Bronchial epithelial cell (primary cell): ENCODE measurements around the gene MT1G. TPM values are rescaled to one million over a fixed set of nuclear protein-coding genes. Genes with fewer than 3 reads are reported as not detected.

ENCODE experiments used
- DNase-seq: peaks from one replicate; pipeline ENCODE4 v3.0.0-alpha.2; 2010; ENCODE audit warnings: low read depth
- FAIRE-seq: peaks from 2 replicates; lab custom pipeline; 2011; peaks lifted over from hg19 to GRCh38; lab: Jason Lieb, UNC
- H3K27me3 ChIP-seq: 2 replicates; pipeline ENCODE4 v1.5.1; 2011; ENCODE audit warnings: low read length; ENCODE audit not compliant: control insufficient read depth, insufficient read depth
- H3K36me3 ChIP-seq: 2 replicates; pipeline ENCODE4 v1.5.1; 2011; ENCODE audit warnings: low read length; ENCODE audit not compliant: control insufficient read depth, insufficient read depth
- H3K4me3 ChIP-seq: 2 replicates; pipeline ENCODE4 v1.5.1; 2011; ENCODE audit warnings: mild to moderate bottlenecking, low read depth, low read length, control low read depth
- total RNA-seq: library from RNA; depleted of rRNA; stranded (reverse); fragments of >200 nt; gene quantifications from 2 replicates; pipeline ENCODE4 v1.2.1, GENCODE V29; 2014
- TF ChIP-seq, protein P1 (sequence below): IDR thresholded peaks from 2 replicates; pipeline ENCODE4 v1.5.1; 2011; ENCODE audit warnings: mild to moderate bottlenecking, moderate library complexity, low read length, control low read depth, inconsistent platforms; ENCODE audit not compliant: insufficient read depth, severe bottlenecking

The MT1G gene
- total RNA-seq, 1 donor from 2014 or later = not detected

DNA sequence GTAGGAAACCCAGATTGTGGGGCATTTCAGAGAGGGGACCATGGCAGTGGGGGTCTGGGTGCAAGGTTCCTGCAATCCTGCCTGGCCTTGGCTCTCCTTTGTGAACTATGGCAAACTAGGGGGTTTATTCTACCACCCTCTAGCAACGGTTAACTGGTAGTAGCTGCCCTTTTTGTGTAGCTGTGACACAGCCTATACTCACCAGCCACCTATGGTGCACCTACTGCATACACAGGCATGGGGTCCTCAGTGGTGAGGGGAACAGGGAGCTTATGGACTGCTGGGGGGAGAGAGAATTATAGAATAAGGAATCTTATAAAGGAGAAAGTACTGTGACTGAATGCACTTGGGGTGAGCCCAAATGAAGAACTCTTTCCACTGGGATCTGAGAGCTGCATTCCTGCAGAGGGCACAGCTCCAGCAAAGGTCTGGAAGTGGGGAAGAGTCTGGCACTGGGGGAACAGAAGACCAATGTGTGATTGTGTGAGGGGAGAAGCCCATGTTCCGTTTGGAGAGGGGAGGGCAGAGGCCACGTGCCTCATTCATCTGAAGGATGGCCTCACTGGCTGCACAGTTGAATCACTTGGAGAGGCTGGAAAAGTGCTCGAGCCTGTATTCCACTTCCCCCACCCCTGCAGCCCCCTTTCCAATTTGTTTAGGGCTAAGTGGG, 16.5 kb upstream of the MT1G start:
- Histone ChIP-seq H3K36me3 (peaks cover 9% of the 10 kb centered on the region), H3K27me3 (no peaks in the 10 kb centered on the region), H3K4me3 (peak overlapping the region; percentile 95)
- peak; percentile 33 for DNase-seq
- FAIRE-seq = no peak
- TF ChIP-seq, protein P1, sequence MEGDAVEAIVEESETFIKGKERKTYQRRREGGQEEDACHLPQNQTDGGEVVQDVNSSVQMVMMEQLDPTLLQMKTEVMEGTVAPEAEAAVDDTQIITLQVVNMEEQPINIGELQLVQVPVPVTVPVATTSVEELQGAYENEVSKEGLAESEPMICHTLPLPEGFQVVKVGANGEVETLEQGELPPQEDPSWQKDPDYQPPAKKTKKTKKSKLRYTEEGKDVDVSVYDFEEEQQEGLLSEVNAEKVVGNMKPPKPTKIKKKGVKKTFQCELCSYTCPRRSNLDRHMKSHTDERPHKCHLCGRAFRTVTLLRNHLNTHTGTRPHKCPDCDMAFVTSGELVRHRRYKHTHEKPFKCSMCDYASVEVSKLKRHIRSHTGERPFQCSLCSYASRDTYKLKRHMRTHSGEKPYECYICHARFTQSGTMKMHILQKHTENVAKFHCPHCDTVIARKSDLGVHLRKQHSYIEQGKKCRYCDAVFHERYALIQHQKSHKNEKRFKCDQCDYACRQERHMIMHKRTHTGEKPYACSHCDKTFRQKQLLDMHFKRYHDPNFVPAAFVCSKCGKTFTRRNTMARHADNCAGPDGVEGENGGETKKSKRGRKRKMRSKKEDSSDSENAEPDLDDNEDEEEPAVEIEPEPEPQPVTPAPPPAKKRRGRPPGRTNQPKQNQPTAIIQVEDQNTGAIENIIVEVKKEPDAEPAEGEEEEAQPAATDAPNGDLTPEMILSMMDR = no peak

- Histone ChIP-seq H3K4me3 (peak overlapping the region; percentile 95), H3K27me3 (no peaks in the 10 kb centered on the region), H3K36me3 (peaks cover 9% of the 10 kb centered on the region)
- no peak for FAIRE-seq
- no peak for DNase-seq
- TF ChIP-seq, protein P1 = no peak
These were observed 15.7 kb upstream of the MT1G start for GRCh38 chr16:56683424-56684172.

DNA sequence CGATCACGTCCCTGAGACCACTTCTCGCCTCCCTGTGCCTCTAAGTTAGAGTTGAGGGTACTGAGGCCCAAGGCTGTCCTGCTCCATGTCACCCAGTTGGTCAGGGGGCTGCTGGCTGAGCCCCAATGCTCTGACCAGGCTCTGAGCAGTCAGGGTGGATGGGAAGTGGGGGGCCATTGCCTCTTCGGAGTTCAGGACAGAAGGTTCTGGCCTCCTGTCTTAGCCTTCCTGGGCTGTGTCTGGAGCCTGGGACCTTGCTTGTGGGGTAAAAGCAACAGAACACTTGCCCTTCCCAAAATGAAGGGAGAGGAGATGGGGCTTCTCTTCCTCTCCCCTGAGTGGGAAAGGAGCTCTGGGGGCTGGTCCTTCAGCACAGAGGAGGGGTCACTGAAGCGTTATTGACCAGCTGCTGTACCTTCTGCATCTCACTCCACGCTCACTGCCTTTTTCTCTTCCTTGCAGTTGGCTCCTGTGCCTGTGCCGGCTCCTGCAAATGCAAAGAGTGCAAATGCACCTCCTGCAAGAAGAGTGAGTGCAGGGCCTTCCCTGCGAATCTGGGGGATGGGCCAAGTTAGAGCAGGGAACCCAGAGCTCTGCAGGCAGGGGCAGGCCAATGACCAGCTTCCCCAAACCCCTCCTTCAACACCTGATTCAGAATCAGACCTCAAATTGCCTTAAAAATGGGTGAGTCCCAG, 15.0 kb upstream of the MT1G start:
- FAIRE-seq = no peak
- H3K4me3 ChIP-seq = peak overlapping the region; percentile 95
- peaks cover 9% of the 10 kb centered on the region for H3K36me3 ChIP-seq

GRCh38 chr16:56681939-56682702, 14.3 kb upstream of the MT1G start, which contains the start of gene MT1X:
Gene MT1X, plus strand, starts transcription at chr16:56682470. Its CDS starts 71 bp downstream, at chr16:56682541.
- DNase-seq (peak; percentile 85), FAIRE-seq (no peak)
- TF ChIP-seq, protein P1 = peak; percentile 1
- peaks cover 9% of the 10 kb centered on the region for H3K36me3 ChIP-seq
- no peaks in the 10 kb centered on the region for H3K27me3 ChIP-seq
- H3K4me3 ChIP-seq = peak within 1 kb of the TSS; percentile 95

More for the DNA sequence above, 15.0 kb upstream of the MT1G start:
- no peak for DNase-seq
- TF ChIP-seq, protein P1 = no peak
- H3K27me3 ChIP-seq = no peaks in the 10 kb centered on the region

DNA sequence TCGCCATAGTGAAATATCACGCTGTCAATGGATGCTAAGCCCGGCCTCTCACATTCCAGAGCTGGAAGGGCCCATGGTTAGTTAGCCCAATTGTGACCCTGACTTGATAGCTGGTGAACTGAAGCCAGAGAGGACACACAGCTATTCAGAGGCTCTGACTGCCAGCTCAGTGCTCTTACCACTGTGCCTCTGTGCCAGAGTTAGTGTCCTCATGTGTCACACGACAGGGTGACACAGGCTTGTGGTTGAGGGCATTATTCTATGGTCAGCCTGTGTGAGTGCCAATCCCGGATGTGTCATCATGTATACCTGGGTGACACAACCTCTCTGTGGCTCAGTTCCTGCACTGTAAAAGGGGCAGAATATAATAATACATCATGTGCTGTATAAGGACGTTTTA, 12.0 kb upstream of the MT1G start:
- Histone ChIP-seq H3K4me3 (no peak overlapping the region), H3K36me3 (peaks cover 8% of the 10 kb centered on the region), H3K27me3 (no peaks in the 10 kb centered on the region)
- TF ChIP-seq, protein P1 = no peak
- FAIRE-seq (no peak), DNase-seq (peak; percentile 54)
